Immature natural killer cell (primary cell): ENCODE data around the gene BSX. TPM values are rescaled to one million over a fixed set of nuclear protein-coding genes. Genes with fewer than 3 reads are reported as not detected.

Experiments used
- DNase-seq, 3 donors: peaks; one replicate each; pipeline ENCODE4 v3.0.0; 2022; ENCODE audit warnings: mixed read lengths in 1 of 3
- H3K27ac Mint-ChIP-seq, 6 donors: one replicate each; pipeline ENCODE4 v1.8.0; 2020; ENCODE audit warnings: mixed read lengths in 6 of 6, mild to moderate bottlenecking in 5 of 6, inconsistent platforms in 4 of 6, moderate library complexity in 3 of 6
- H3K27me3 Mint-ChIP-seq, 3 donors: one replicate each; pipeline ENCODE4 v1.8.0; 2020 to 2021; ENCODE audit warnings: low read depth in 3 of 3, mild to moderate bottlenecking in 3 of 3, mixed read lengths in 3 of 3, moderate library complexity in 3 of 3, inconsistent platforms in 1 of 3
- H3K36me3 Mint-ChIP-seq, 3 donors: one replicate each; pipeline ENCODE4 v1.8.0; 2020; ENCODE audit warnings: mixed read lengths in 3 of 3, inconsistent platforms in 2 of 3, mild to moderate bottlenecking in 2 of 3
- H3K4me1 Mint-ChIP-seq, 2 donors: one replicate each; pipeline ENCODE4 v1.8.0; 2020; ENCODE audit warnings: inconsistent platforms in 2 of 2, mild to moderate bottlenecking in 2 of 2, mixed read lengths in 2 of 2, moderate library complexity in 1 of 2
- H3K4me3 Mint-ChIP-seq, 5 donors: one replicate each; pipeline ENCODE4 v1.8.0; 2020; ENCODE audit warnings: mild to moderate bottlenecking in 5 of 5, mixed read lengths in 5 of 5, inconsistent platforms in 3 of 5, moderate library complexity in 3 of 5
- H3K9me3 Mint-ChIP-seq, 6 donors: one replicate each; pipeline ENCODE4 v1.8.0; 2020; ENCODE audit warnings: mild to moderate bottlenecking in 6 of 6, mixed read lengths in 6 of 6, inconsistent platforms in 4 of 6, moderate library complexity in 3 of 6
- polyA plus RNA-seq, 3 donors: library from polyadenylated mRNA; unstranded; fragments of 300-500 nt; fragmentation: Illumina TruSeq; gene quantifications; one replicate each; pipeline ENCODE4 v1.2.3, GENCODE V29; 2021

The BSX gene
- polyA plus RNA-seq, 3 donors from 2014 or later = not detected

GRCh38 chr11:122979103-122979814, 2.4 kb downstream of the BSX start:
- peaks cover 16 to 21% of the 10 kb centered on the region in 2 donors for H3K4me1 Mint-ChIP-seq
- no peak overlapping the region for H3K27ac Mint-ChIP-seq
- H3K4me3 Mint-ChIP-seq = peak overlapping the region in 1 of 5 donors; percentile 49
- H3K36me3 Mint-ChIP-seq = peaks cover 3 to 12% (median 4%) of the 10 kb centered on the region in 3 donors
- no peak for DNase-seq
- peaks cover 40 to 60% (median 44%) of the 10 kb centered on the region in 3 donors for H3K27me3 Mint-ChIP-seq
- peaks cover 0 to 15% (median 1%) of the 10 kb centered on the region in 6 donors for H3K9me3 Mint-ChIP-seq

- H3K4me3 Mint-ChIP-seq = peak overlapping the region in 1 of 5 donors; percentile 8
- peaks cover 39 to 57% (median 46%) of the 10 kb centered on the region in 3 donors for H3K27me3 Mint-ChIP-seq
- peaks cover 3 to 12% (median 4%) of the 10 kb centered on the region in 3 donors for H3K36me3 Mint-ChIP-seq
- no peak for DNase-seq
- H3K27ac Mint-ChIP-seq = no peak overlapping the region
- H3K9me3 Mint-ChIP-seq = peaks cover 0 to 15% (median 1%) of the 10 kb centered on the region in 6 donors
- H3K4me1 Mint-ChIP-seq = peaks cover 8 to 11% of the 10 kb centered on the region in 2 donors
Observed at GRCh38 chr11:122978299-122978620, 3.4 kb downstream of the BSX start.

- DNase-seq = no peak
- peaks cover 0 to 13% (median 1%) of the 10 kb centered on the region in 6 donors for H3K9me3 Mint-ChIP-seq
- peaks cover 3 to 5% of the 10 kb centered on the region in 2 donors for H3K4me1 Mint-ChIP-seq
- H3K4me3 Mint-ChIP-seq = peak overlapping the region in 1 of 5 donors; percentile 8
- peaks cover 3 to 7% (median 4%) of the 10 kb centered on the region in 3 donors for H3K36me3 Mint-ChIP-seq
- no peak overlapping the region for H3K27ac Mint-ChIP-seq
- peaks cover 34 to 53% (median 41%) of the 10 kb centered on the region in 3 donors for H3K27me3 Mint-ChIP-seq
Observed at GRCh38 chr11:122977470-122978298, 4.0 kb downstream of the BSX start.

GRCh38 chr11:122976734-122977469, 4.7 kb downstream of the BSX start:
- DNase-seq = no peak
- Mint-ChIP-seq H3K27me3 (peaks cover 36 to 53% (median 36%) of the 10 kb centered on the region in 3 donors), H3K4me1 (peaks cover 0 to 3% of the 10 kb centered on the region in 2 donors), H3K9me3 (peaks cover 0 to 6% (median 1%) of the 10 kb centered on the region in 6 donors), H3K27ac (no peak overlapping the region), H3K4me3 (peak overlapping the region in 1 of 5 donors; percentile 17), H3K36me3 (peaks cover 0 to 4% (median 0%) of the 10 kb centered on the region in 3 donors)

GRCh38 chr11:122976061-122976733, 5.4 kb downstream of the BSX start:
- Mint-ChIP-seq H3K27ac (no peak overlapping the region), H3K36me3 (peaks cover 0 to 4% (median 0%) of the 10 kb centered on the region in 3 donors), H3K4me1 (peaks cover 0 to 3% of the 10 kb centered on the region in 2 donors), H3K4me3 (peak overlapping the region in 1 of 5 donors; percentile 17), H3K9me3 (peaks cover 0 to 6% (median 1%) of the 10 kb centered on the region in 6 donors), H3K27me3 (peaks cover 29 to 53% (median 35%) of the 10 kb centered on the region in 3 donors)
- DNase-seq = no peak

GRCh38 chr11:122963961-122964360, 17.7 kb downstream of the BSX start:
- Mint-ChIP-seq H3K27me3 (peaks cover 3 to 13% (median 4%) of the 10 kb centered on the region in 3 donors), H3K4me3 (no peak overlapping the region), H3K27ac (no peak overlapping the region), H3K36me3 (peaks cover 0 to 4% (median 0%) of the 10 kb centered on the region in 3 donors), H3K9me3 (no peaks in the 10 kb centered on the region), H3K4me1 (no peaks in the 10 kb centered on the region)
- DNase-seq = no peak

GRCh38 chr11:122954455-122954854, 27.2 kb downstream of the BSX start:
- Mint-ChIP-seq H3K9me3 (no peaks in the 10 kb centered on the region), H3K27me3 (peaks cover 0 to 5% (median 2%) of the 10 kb centered on the region in 3 donors), H3K4me3 (no peak overlapping the region), H3K27ac (no peak overlapping the region), H3K36me3 (no peaks in the 10 kb centered on the region), H3K4me1 (peaks cover 7 to 10% of the 10 kb centered on the region in 2 donors)
- no peak for DNase-seq

GRCh38 chr11:122951211-122951610, 30.4 kb downstream of the BSX start:
- Mint-ChIP-seq H3K4me3 (no peak overlapping the region), H3K36me3 (peaks cover 6 to 11% (median 9%) of the 10 kb centered on the region in 3 donors), H3K9me3 (no peaks in the 10 kb centered on the region), H3K27me3 (peaks cover 0 to 4% (median 2%) of the 10 kb centered on the region in 3 donors), H3K4me1 (peaks cover under 1 to 1% of the 10 kb centered on the region in 2 donors), H3K27ac (no peak overlapping the region)
- no peak for DNase-seq

GRCh38 chr11:122938557-122938956, 43.1 kb downstream of the BSX start:
- Mint-ChIP-seq H3K4me3 (no peak overlapping the region), H3K9me3 (no peaks in the 10 kb centered on the region), H3K27ac (no peak overlapping the region), H3K27me3 (no peaks in the 10 kb centered on the region), H3K36me3 (peaks cover 0 to 8% (median 0%) of the 10 kb centered on the region in 3 donors), H3K4me1 (no peaks in the 10 kb centered on the region)
- DNase-seq = no peak

GRCh38 chr11:122937983-122938382, 43.7 kb downstream of the BSX start:
- Mint-ChIP-seq H3K4me3 (no peak overlapping the region), H3K27me3 (no peaks in the 10 kb centered on the region), H3K9me3 (no peaks in the 10 kb centered on the region), H3K36me3 (peaks cover 0 to 8% (median 0%) of the 10 kb centered on the region in 3 donors), H3K4me1 (no peaks in the 10 kb centered on the region), H3K27ac (no peak overlapping the region)
- DNase-seq = no peak

GRCh38 chr11:122933416-122933815, 48.2 kb downstream of the BSX start:
- no peaks in the 10 kb centered on the region for H3K9me3 Mint-ChIP-seq
- no peak overlapping the region for H3K27ac Mint-ChIP-seq
- H3K36me3 Mint-ChIP-seq = peaks cover 0 to 4% (median 0%) of the 10 kb centered on the region in 3 donors
- H3K4me1 Mint-ChIP-seq = no peaks in the 10 kb centered on the region
- no peaks in the 10 kb centered on the region for H3K27me3 Mint-ChIP-seq
- no peak overlapping the region for H3K4me3 Mint-ChIP-seq
- no peak for DNase-seq

GRCh38 chr11:122931510-122931909, 50.1 kb downstream of the BSX start:
- Mint-ChIP-seq H3K4me3 (no peak overlapping the region), H3K27me3 (no peaks in the 10 kb centered on the region), H3K4me1 (no peaks in the 10 kb centered on the region), H3K36me3 (peaks cover 0 to 4% (median 0%) of the 10 kb centered on the region in 3 donors), H3K27ac (no peak overlapping the region), H3K9me3 (no peaks in the 10 kb centered on the region)
- no peak for DNase-seq
